Thoracic aorta (tissue), 2 donors: ENCODE results near the gene EAPP. TPM values are rescaled to one million over a fixed set of nuclear protein-coding genes. Genes with fewer than 3 reads are reported as not detected.

Experiments
- ATAC-seq: fragments of 150-250 bp; one replicate; pipeline ENCODE4 v1.8.0; 2017; ENCODE audit warnings: low read depth; ENCODE audit not compliant: insufficient number of reproducible peaks, low FRiP score
- DNase-seq: peaks from one replicate; pipeline ENCODE4 v3.0.0-alpha.2; 2020; ENCODE audit warnings: low spot score
- H3K27ac ChIP-seq, 2 donors: fragments of 200-600 bp; sonication (generic); 1 replicate in 1 of 2; 2 replicates in 1 of 2; pipeline ENCODE4 v1.5.1; 2016; ENCODE audit warnings: mild to moderate bottlenecking in 2 of 2, moderate library complexity in 2 of 2
- H3K27me3 ChIP-seq: fragments of 200-600 bp; sonication (generic); replicated peaks from 2 replicates; pipeline ENCODE4 v1.6.0; 2016; ENCODE audit warnings: mild to moderate bottlenecking; ENCODE audit not compliant: insufficient read depth
- H3K36me3 ChIP-seq: fragments of 200-600 bp; sonication (generic); one replicate; pipeline ENCODE4 v1.5.1; 2016
- H3K4me1 ChIP-seq, 2 donors: fragments of 200-600 bp; sonication (generic); 1 replicate in 1 of 2; 2 replicates in 1 of 2; pipeline versions ENCODE4 v1.5.1 to v1.6.0; 2016; ENCODE audit warnings: low read depth in 2 of 2, mild to moderate bottlenecking in 1 of 2; ENCODE audit not compliant: control insufficient read depth in 1 of 2
- H3K4me3 ChIP-seq: fragments of 200-600 bp; sonication (generic); 2 replicates; pipeline ENCODE4 v1.5.1; 2016; ENCODE audit warnings: mild to moderate bottlenecking
- H3K9me3 ChIP-seq: fragments of 200-600 bp; sonication (generic); 2 replicates; pipeline ENCODE4 v1.5.1; 2016
- CTCF ChIP-seq: fragments of 200-600 bp; sonication (generic); IDR thresholded peaks from one replicate; pipeline ENCODE4 v1.5.1; 2019; ENCODE audit warnings: antibody characterized with exemption
- total RNA-seq, 2 donors: library from RNA; depleted of rRNA; stranded (reverse); fragments of >200 nt; gene quantifications; one replicate each; pipeline versions ENCODE4 v1.1.0 to v1.2.3, GENCODE V29; 2016

EAPP gene
- total RNA-seq, 2 donors from 2014 or later: 24.9 to 32.8 TPM

- no peak overlapping the region for H3K27ac ChIP-seq
- ATAC-seq (no peak), DNase-seq (no peak)
- H3K36me3 ChIP-seq: no peaks in the 10 kb centered on the region
- no peak for TF ChIP-seq CTCF
- no peaks in the 10 kb centered on the region for H3K9me3 ChIP-seq
- peaks cover 0 to 1% of the 10 kb centered on the region in 2 donors for H3K4me1 ChIP-seq
- H3K4me3 ChIP-seq: no peak overlapping the region
- no peaks in the 10 kb centered on the region for H3K27me3 ChIP-seq
These were observed 36.8 kb downstream of the EAPP start for GRCh38 chr14:34502545-34503225.

DNA sequence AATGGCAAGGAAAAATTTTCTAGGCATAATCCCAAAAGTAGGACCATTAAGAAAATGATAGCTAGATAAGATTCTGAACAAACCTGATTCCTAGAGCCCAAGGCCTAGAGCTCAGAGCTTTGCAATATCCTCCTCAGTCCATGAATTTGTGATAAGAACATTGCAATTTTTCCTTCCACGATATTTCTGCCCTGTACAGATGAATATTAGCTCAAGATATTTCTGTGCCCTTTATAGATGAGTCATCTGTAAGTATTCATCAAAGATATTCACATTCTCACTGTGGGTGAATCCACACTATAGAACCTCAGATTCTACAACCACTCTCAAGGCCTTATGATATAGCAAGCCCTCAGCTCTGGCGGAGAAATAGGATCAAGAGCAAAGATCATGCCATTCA is 37.5 kb downstream of the EAPP start:
- ATAC-seq (no peak), DNase-seq (no peak)
- Histone ChIP-seq H3K4me1 (peaks cover 0 to 8% of the 10 kb centered on the region in 2 donors), H3K36me3 (no peaks in the 10 kb centered on the region), H3K27ac (no peak overlapping the region), H3K9me3 (no peaks in the 10 kb centered on the region), H3K4me3 (no peak overlapping the region), H3K27me3 (no peaks in the 10 kb centered on the region)
- no peak for TF ChIP-seq CTCF

DNA sequence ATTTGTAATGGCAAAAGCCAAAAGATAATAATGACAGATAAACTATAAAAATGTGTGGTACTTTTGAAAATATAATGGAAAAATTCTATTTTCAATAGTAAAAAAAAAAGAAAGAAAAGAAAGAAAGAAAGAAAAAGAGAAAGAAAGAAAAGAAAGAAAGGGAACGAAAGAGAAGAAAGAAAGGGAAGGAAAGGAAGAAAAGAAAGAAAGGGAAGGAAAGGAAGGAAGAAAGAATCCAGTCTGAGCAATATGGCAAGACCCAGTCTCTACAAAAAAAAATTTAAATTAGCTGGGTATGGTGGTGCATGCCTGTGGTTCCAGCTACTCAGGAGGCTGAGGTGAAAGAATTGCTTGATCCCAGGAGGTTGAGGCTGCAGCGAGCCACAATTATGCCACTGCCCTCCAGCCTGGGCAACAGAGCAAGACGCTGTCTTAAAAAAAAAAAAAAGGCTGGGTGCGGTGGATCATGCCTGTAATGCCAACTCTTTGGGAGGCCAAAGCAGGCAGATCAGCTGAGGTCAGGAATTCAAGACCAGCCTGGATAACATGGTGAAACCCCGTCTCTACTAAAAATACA is 38.4 kb downstream of the EAPP start:
- ATAC-seq: no peak
- TF ChIP-seq CTCF: no peak
- no peaks in the 10 kb centered on the region for H3K27me3 ChIP-seq
- DNase-seq: no peak
- H3K4me3 ChIP-seq: no peak overlapping the region
- H3K36me3 ChIP-seq: no peaks in the 10 kb centered on the region
- H3K4me1 ChIP-seq: peaks cover 0 to 13% of the 10 kb centered on the region in 2 donors
- H3K27ac ChIP-seq: no peak overlapping the region
- H3K9me3 ChIP-seq: no peaks in the 10 kb centered on the region

DNA sequence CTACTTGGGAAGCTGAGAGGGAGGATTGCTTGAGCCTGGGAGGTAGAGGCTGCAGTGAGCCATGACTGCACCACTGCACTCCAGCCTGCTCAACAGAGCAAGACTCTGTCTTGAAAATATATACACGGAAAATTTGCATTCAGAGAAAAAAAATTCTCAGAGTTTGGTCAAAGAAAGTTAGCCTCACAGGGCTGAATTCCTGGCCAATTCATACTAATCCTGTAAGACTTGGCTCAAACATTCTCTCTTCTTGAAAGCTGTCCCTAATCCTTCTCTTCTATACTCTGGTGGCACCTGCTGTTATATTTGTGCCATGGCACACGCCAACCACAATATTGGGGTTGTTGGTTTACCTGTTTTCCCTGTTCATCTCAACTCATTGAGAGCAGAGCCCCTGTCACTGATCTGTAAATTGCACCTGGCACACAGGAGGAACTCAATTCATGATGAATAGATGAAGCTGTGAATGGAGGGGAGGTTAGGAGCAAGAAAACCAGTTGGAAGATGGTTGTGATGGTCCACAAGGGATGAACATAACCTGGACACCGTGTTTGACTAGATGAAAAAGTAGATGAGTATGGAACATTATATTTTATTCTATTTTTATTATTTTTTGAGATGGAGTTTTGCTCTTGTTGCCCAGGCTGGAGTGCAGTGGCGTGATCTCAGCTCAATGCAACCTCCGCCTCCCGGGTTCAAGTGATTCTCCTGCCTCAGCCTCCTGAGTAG is 40.7 kb downstream of the EAPP start:
- Histone ChIP-seq H3K9me3 (no peaks in the 10 kb centered on the region), H3K36me3 (no peaks in the 10 kb centered on the region), H3K27ac (no peak overlapping the region), H3K4me1 (peaks cover 0 to 13% of the 10 kb centered on the region in 2 donors), H3K27me3 (no peaks in the 10 kb centered on the region), H3K4me3 (no peak overlapping the region)
- TF ChIP-seq CTCF: no peak
- DNase-seq (no peak), ATAC-seq (no peak)
